Heart left ventricle (tissue), 16 donors: ENCODE data around the gene SRRD. TPM values are rescaled to one million over a fixed set of nuclear protein-coding genes. Genes with fewer than 3 reads are reported as not detected.
"Not testable (repeated sequence)": the region's sequence is repeated elsewhere in the genome, so short reads cannot be mapped to it uniquely, and the experiment has no call there.

Experiments used
- ATAC-seq, 4 donors: fragments of 200-7000 bp; cut with Tn5 transposase; one replicate each; pipeline ENCODE4 v1.9.1; 2020 to 2022; ENCODE audit warnings: moderate library complexity in 4 of 4, mild to moderate bottlenecking in 3 of 4, moderate number of reproducible peaks in 1 of 4
- DNase-seq, 5 donors: peaks; one replicate each; pipeline ENCODE4 v3.0.0-alpha.2; 2020
- H3K27ac ChIP-seq, 12 donors: fragments of 200-600 bp; sonication (generic) in 4 of 12; one replicate each; pipeline versions ENCODE4 v1.5.0 to v1.8.0; 2016 to 2022; ENCODE audit warnings: mild to moderate bottlenecking in 2 of 12
- H3K27me3 ChIP-seq, 9 donors: fragments of 200-600 bp; sonication (generic) in 2 of 9; one replicate each; pipeline versions ENCODE4 v1.5.1 to v1.8.0; 2016 to 2022; ENCODE audit warnings: mild to moderate bottlenecking in 3 of 9
- H3K36me3 ChIP-seq, 9 donors: fragments of 200-600 bp; sonication (generic) in 2 of 9; one replicate each; pipeline versions ENCODE4 v1.5.0 to v1.8.0; 2018 to 2022; ENCODE audit warnings: mild to moderate bottlenecking in 2 of 9
- H3K4me1 ChIP-seq, 12 donors: fragments of 200-600 bp; sonication (generic) in 4 of 12; one replicate each; pipeline versions ENCODE4 v1.5.0 to v1.8.0; 2016 to 2022; ENCODE audit warnings: mild to moderate bottlenecking in 3 of 12
- H3K4me3 ChIP-seq, 12 donors: fragments of 200-600 bp; sonication (generic) in 4 of 12; one replicate each; pipeline versions ENCODE4 v1.5.0 to v1.8.0; 2017 to 2022; ENCODE audit warnings: mild to moderate bottlenecking in 9 of 12, moderate library complexity in 4 of 12
- H3K9me3 ChIP-seq, 12 donors: fragments of 200-600 bp; sonication (generic) in 4 of 12; one replicate each; pipeline versions ENCODE4 v1.5.0 to v1.8.0; 2016 to 2022; ENCODE audit warnings: mild to moderate bottlenecking in 1 of 12
- CTCF ChIP-seq, 12 donors: fragments of 200-600 bp; sonication (generic) in 4 of 12; IDR thresholded peaks; one replicate each; pipeline versions ENCODE4 v1.5.0 to v1.8.0; 2018 to 2022; ENCODE audit warnings: antibody characterized with exemption in 12 of 12, mild to moderate bottlenecking in 5 of 12
- POLR2A ChIP-seq, 2 donors: fragments of 450-650 bp; IDR thresholded peaks; one replicate each; pipeline ENCODE4 v1.6.1; 2017; ENCODE audit warnings: antibody characterized with exemption in 2 of 2, mild to moderate bottlenecking in 2 of 2, moderate library complexity in 2 of 2
- WGBS, 4 donors: extraction: QIAGEN DNeasy Blood & Tissue Kit in 2 of 4; methylation state at CpG; one replicate each; pipeline versions ENCODE4 v1.1.5 to v1.1.7; 2013 to 2018; 5-methylcytosine and 5-hydroxymethylcytosine counted together
- intact Hi-C, 10 donors: fragments of 100-400 bp; cut with DNase I; formaldehyde crosslinking; loops; one replicate each; pipeline versions ENCODE4 v1.11.1 to v1.14.2; 2022
- polyA plus RNA-seq, 2 donors: library from polyadenylated mRNA; stranded (reverse); fragments of 200-250 nt; gene quantifications; one replicate each; pipeline ENCODE4 v1.2.3, GENCODE V29; 2013
- total RNA-seq, 9 donors: library from RNA; depleted of rRNA in 2 of 9; stranded (reverse); fragments of >200 nt in 2 of 9; fragmentation: NEBNext Ultra II Directional in 3 of 9; extraction: Animal tissue kit (Norgen Biotek cat#: 25700) in 3 of 9; gene quantifications; one replicate each; pipeline versions ENCODE4 v1.1.0 to v1.2.4, GENCODE V29; 2016 to 2023
- donor health status: ischemic (EF 13 %, LVEDD 7.1; RV severe dilation, severe dysfunction).
- donor health status: healthy with polysubstance abuse.
- donor health status: DM: no; HTN: yes; CAD: no.
- donor health status: DM: no; HTN: no; CAD: no.
- donor health status: ischemic (EF 25% LVEDD 6.9; RV normal size, moderate dysfunction).
- donor health status: ischemic (EF 25% LVEDD 5.7; RV mildly dilated, moderate dysfunction).
- donor health status: healthy.
- donor health status: DM: yes; HTN: yes; CAD: no.
- donor health status: ischemic (EF 35%, LVEDD 5.7; RV mildly dilated, moderate dysfunction).
- donor health status: nonischemic (EF 11% LVEDD 7.7; RV severe dilation, severe dysfunction).
- donor health status: DM: yes; HTN: yes; CAD: no.
- donor health status: PGD.
- donor health status: ischemic (EF 29% LVEDD 5.4; RV normal size, mild dysfunction).
- donor health status: nonischemic (EF 23%, LVEDD 6.1; RV moderate dilation, normal function).

Gene SRRD
- total and polyA plus RNA-seq, 11 donors, result 11.3 to 28.9 (median 23.4) TPM

DNA sequence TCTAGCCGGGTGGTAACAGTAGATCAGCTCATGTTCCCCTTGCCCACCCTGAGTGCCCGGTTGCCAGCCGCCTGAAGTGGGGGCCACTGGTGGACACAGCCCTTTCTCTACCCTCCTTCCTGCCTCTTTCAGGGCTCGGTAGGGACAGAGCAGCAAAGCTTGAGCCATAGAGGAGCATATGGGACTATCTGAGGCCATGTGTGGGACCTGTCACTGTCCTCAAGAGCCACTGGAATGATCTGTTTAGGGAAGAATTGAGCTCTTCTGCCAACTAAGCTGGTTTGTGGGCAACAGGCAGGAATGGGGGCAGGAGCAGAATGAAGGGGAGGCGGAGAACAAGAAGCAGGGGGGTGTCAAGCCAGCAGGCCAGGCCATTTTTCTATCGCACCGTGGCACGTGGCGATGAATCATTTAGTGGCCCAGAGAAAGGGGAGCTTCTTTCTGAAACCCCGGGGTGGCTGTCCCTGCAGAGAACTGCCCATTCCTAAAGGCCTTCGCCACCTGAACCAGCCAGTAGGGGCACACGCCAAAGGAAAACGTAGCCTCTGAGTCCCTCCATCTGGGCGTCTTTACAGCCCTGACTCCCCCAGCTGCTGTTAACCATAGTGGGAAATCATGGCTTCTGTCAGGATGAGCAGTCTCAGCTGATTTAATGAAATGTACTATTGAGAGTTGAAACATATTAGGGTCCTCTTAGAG lies 45.8 kb upstream of the SRRD start:
- peaks cover 0 to 9% (median 0%) of the 10 kb centered on the region in 9 donors for H3K27me3 ChIP-seq
- DNase-seq (no peak), ATAC-seq (no peak)
- no peak overlapping the region for H3K4me3 ChIP-seq
- 90 to 93% (median 91%) methylated on average over 14 of the region's 14 CpGs for WGBS, 4 donors
- peaks cover 0 to 15% (median 0%) of the 10 kb centered on the region in 12 donors for H3K4me1 ChIP-seq
- TF ChIP-seq CTCF (IDR thresholded peaks at IDR 0.05) (no peak), POLR2A (IDR thresholded peaks at IDR 0.05) (no peak)
- intact Hi-C loops, result no loop called here
- H3K36me3 ChIP-seq, result peaks cover 0 to 9% (median 0%) of the 10 kb centered on the region in 9 donors
- H3K9me3 ChIP-seq, result no peaks in the 10 kb centered on the region
- no peak overlapping the region for H3K27ac ChIP-seq

GRCh38 chr22:26438776-26439175 lies 44.9 kb upstream of the SRRD start:
- H3K4me1 ChIP-seq, result peaks cover 0 to 14% (median 0%) of the 10 kb centered on the region in 12 donors
- H3K27ac ChIP-seq, H3K4me3 ChIP-seq, DNase-seq, intact Hi-C loops, H3K27me3 ChIP-seq, H3K9me3 ChIP-seq, H3K36me3 ChIP-seq, ATAC-seq: not testable (repeated sequence)
- WGBS, 4 donors, result 81 to 88% (median 83%) methylated on average over 3 of the region's 3 CpGs

- H3K4me1 ChIP-seq, result peaks cover 0 to 14% (median 0%) of the 10 kb centered on the region in 12 donors
- H3K27ac ChIP-seq, result no peak overlapping the region
- no peaks in the 10 kb centered on the region for H3K27me3 ChIP-seq
- no peak for DNase-seq
- no peak for ATAC-seq
- no peaks in the 10 kb centered on the region for H3K9me3 ChIP-seq
- H3K4me3 ChIP-seq, result no peak overlapping the region
- H3K36me3 ChIP-seq, result no peaks in the 10 kb centered on the region
- TF ChIP-seq POLR2A (IDR thresholded peaks at IDR 0.05), result no peak
- no peak for TF ChIP-seq CTCF (IDR thresholded peaks at IDR 0.05)
- 81 to 89% (median 86%) methylated on average over 3 of the region's 3 CpGs for WGBS, 4 donors
- intact Hi-C loops, result no loop called here
Observed at GRCh38 chr22:26439559-26439958, 44.1 kb upstream of the SRRD start.

DNA sequence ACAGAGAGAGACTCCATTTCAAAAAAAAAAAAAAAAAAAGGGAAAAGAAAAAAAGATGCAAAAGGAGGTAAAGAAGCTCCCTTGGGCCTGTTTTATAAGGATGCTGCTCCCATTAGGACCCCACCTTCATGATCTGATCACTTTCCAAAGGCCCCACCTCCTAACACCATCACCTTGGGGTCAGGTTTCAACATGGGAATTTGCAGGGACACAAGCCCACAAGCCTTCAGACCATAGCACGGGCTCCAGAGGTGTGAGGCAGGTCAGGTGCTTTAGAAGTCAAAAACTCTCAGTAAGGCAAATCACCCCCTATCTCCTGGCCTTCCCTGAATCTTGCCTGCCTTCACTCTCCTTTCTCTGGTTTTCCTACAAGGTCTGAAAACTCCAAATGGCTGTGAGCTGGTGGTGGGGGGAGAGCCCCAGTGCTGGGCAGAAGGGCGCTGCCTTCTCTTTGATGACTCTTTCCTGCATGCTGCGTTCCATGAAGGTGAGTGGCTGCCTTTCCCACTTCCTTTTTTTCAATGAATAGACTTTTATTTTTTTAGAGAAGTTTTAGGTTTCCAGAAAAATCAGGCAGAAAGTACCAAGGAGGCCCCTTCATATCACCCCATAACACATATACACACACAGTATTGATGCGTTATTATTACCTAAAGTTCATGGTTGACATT lies 41.5 kb upstream of the SRRD start:
- H3K4me1 ChIP-seq, result no peaks in the 10 kb centered on the region
- H3K27me3 ChIP-seq, result no peaks in the 10 kb centered on the region
- WGBS, 4 donors, result 76 to 89% (median 84%) methylated on average over 4 of the region's 4 CpGs
- H3K9me3 ChIP-seq, result no peaks in the 10 kb centered on the region
- no peak for ATAC-seq
- intact Hi-C loops, result no loop called here
- H3K4me3 ChIP-seq, result no peak overlapping the region
- H3K36me3 ChIP-seq, result no peaks in the 10 kb centered on the region
- no peak overlapping the region for H3K27ac ChIP-seq
- no peak for TF ChIP-seq CTCF (IDR thresholded peaks at IDR 0.05)
- no peak for TF ChIP-seq POLR2A (IDR thresholded peaks at IDR 0.05)
- no peak for DNase-seq
